Mucosa of rectum (tissue), 2 donors: Measurements from ENCODE around the gene EPOP.

ENCODE experiments used
- H3K27ac ChIP-seq, 2 donors: one replicate each; pipeline ENCODE4 v1.7.0; 2013; ENCODE audit warnings: inconsistent platforms in 2 of 2, low read depth in 2 of 2, low read length in 2 of 2
- H3K27me3 ChIP-seq, 2 donors: one replicate each; pipeline ENCODE4 v1.7.0; 2013; ENCODE audit warnings: low read length in 2 of 2; ENCODE audit not compliant: control insufficient read depth in 2 of 2, insufficient read depth in 2 of 2
- H3K36me3 ChIP-seq, 2 donors: one replicate each; pipeline ENCODE4 v1.7.0; 2013; ENCODE audit warnings: low read length in 2 of 2; ENCODE audit not compliant: control insufficient read depth in 2 of 2, insufficient read depth in 2 of 2
- H3K4me1 ChIP-seq, 2 donors: one replicate each; pipeline ENCODE4 v1.7.0; 2013; ENCODE audit warnings: low read length in 2 of 2, mild to moderate bottlenecking in 1 of 2; ENCODE audit not compliant: control insufficient read depth in 2 of 2, insufficient read depth in 2 of 2
- H3K4me3 ChIP-seq, 2 donors: one replicate each; pipeline ENCODE4 v1.7.0; 2013; ENCODE audit warnings: low read length in 2 of 2
- H3K9ac ChIP-seq, 2 donors: one replicate each; pipeline ENCODE4 v1.7.0; 2013; ENCODE audit warnings: low read length in 2 of 2, low read depth in 1 of 2, mild to moderate bottlenecking in 1 of 2
- H3K9me3 ChIP-seq, 2 donors: one replicate each; pipeline ENCODE4 v1.7.0; 2013; ENCODE audit warnings: low read length in 2 of 2; ENCODE audit not compliant: control insufficient read depth in 2 of 2
- donor health status: healthy.
- donor health status: Normal muscosa, but diverticular disease.

The EPOP gene

DNA sequence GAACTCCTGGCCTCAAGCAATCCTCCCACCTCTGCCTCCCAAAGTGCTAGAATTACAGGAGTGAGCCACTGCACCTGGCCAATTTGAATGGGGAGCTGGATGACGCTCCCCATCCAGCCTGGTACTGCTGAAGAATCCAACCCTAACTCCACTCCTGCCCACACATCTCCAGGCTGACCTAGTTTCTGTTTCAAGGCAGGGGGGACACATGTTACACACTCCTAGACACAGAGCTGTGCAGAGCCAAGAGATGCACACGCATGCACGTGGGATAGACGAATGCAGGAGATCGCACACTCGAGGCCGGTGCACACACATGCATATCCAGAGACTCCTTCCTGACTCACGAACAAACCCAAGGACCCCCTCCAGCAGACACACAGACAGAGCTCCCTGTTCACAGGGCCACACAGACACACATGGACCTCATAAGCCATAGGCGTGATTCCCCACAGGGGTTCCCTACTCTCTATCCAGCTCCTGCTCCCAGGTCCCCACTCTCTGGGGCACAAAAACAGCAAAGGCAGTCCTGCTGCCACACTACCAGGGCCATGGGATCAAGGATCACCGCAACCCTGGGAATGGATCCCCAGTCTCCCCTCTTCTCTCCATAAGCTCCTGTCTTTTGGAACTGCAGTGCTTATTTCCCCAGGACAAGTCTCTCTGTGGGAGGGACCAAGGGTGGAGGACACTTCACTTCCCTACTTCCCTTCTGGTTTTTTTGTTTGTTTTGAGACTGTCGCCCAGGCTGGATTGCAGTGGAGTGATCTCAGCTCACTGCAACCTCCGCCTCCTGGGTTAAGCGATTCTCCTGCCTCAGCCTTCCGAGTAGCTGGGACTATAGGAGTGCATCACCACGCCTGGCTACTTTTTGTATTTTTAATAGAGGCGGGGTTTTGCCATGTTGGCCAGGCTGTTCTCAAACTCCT is 14.4 kb downstream of the EPOP start:
- H3K4me3 ChIP-seq, result no peak overlapping the region
- no peaks in the 10 kb centered on the region for H3K9me3 ChIP-seq
- no peak overlapping the region for H3K9ac ChIP-seq
- no peaks in the 10 kb centered on the region for H3K36me3 ChIP-seq
- H3K27ac ChIP-seq, result no peak overlapping the region
- peaks cover 2 to 4% of the 10 kb centered on the region in 2 donors for H3K27me3 ChIP-seq
- H3K4me1 ChIP-seq, result peaks cover 2 to 4% of the 10 kb centered on the region in 2 donors

DNA sequence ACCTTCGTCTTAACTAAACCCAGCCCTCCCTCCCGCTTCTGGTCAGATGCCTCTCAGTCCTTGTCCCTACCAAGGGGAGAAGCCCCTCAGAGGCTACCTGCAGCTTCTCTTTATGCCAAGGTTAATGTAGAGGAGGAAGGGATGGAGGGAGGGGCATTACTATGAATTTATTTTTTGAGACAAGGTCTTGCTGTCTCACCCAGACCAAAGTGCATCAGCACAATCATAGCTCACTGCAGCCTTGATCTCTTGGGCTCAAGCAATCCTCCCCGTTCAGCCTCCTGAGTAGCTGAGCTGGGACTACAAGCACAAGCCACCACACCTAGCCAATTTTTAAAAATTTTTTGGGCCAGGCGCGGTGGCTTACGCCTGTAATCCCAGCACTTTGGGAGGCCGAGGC is 15.3 kb downstream of the EPOP start:
- Histone ChIP-seq H3K27me3 (peaks cover 2 to 11% of the 10 kb centered on the region in 2 donors), H3K4me1 (peaks cover 2 to 4% of the 10 kb centered on the region in 2 donors), H3K36me3 (no peaks in the 10 kb centered on the region), H3K27ac (no peak overlapping the region), H3K4me3 (no peak overlapping the region), H3K9ac (no peak overlapping the region), H3K9me3 (no peaks in the 10 kb centered on the region)

DNA sequence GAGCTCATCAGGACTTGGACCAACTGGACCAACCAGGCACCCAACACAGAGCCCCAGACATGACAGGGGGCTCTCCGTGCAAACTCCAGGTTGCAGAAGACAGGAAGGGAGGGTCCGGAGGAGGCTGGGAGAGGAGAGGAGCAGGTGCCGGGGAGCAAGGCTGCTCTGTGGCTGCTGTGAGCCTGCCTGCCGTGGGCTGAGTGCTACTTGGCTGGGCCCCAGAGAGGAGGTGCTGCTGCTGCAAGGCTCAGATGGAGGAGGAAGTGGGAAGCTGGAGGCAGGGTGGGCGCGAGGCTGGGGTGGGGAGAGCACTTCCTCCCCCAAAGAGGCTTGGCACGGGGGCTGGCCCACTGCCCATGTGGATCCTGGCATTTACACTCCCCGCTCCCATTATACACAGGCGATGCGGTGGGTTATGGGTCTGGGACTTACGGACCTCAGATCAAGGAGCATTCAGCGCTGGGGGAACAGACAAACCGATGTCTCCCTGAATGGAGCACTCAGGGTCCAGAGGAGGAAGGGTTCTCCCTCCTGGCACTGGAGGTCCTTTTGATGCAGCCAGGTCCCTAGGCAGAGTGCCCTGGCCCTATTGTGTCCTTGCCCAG is 15.9 kb downstream of the EPOP start:
- no peak overlapping the region for H3K27ac ChIP-seq

DNA sequence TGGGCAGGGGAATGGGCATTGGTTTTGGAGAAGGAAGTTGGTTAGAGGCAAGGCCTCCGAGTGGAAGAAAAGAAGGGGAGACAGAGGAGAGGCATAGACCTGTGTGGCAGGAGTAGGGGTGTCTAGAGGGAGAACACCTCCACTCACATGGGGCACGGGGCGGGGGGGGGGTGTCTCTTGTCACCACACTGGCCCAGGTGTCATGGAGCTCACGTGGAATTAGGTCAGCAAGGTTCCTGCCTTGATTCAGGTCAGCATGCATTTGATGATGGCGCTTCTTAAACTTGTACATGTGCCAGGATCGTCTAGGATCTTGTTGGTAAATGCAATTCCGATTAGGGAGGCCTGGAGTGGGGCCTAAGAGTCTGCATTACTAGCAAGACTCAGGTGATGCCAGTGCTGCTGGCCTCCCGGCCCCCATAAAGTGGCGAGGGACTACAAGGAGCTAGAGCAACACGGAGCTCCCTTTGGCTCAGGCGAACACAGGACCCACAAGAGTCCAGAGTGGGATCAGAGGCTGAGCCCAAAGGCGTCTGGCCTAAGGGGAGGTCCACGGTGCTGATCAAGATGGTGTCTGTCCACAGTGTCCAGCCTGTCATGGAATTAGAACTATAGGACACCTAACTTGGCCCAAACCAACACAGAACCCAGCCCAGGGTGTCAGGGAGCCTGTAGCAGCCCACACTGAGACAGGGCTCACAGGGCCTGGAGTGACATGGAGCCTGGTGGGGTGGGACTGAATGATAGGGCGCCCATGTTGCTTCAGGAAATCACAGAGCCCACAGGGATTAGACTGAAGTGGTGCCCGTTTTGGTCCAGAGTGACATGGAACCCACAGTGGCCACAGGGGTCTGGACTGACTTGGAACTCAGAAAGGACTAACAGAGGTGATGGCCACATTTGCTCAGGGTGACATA is 16.7 kb downstream of the EPOP start:
- peaks cover 2 to 4% of the 10 kb centered on the region in 2 donors for H3K4me1 ChIP-seq
- H3K9me3 ChIP-seq, result no peaks in the 10 kb centered on the region
- peaks cover 2 to 13% of the 10 kb centered on the region in 2 donors for H3K27me3 ChIP-seq
- H3K36me3 ChIP-seq, result no peaks in the 10 kb centered on the region
- no peak overlapping the region for H3K27ac ChIP-seq
- no peak overlapping the region for H3K4me3 ChIP-seq
- no peak overlapping the region for H3K9ac ChIP-seq

More for the DNA sequence above, 15.9 kb downstream of the EPOP start:
- H3K4me1 ChIP-seq, result peaks cover 2 to 4% of the 10 kb centered on the region in 2 donors
- H3K36me3 ChIP-seq, result no peaks in the 10 kb centered on the region
- no peak overlapping the region for H3K9ac ChIP-seq
- no peaks in the 10 kb centered on the region for H3K9me3 ChIP-seq
- no peak overlapping the region for H3K4me3 ChIP-seq
- peaks cover 2 to 11% of the 10 kb centered on the region in 2 donors for H3K27me3 ChIP-seq

DNA sequence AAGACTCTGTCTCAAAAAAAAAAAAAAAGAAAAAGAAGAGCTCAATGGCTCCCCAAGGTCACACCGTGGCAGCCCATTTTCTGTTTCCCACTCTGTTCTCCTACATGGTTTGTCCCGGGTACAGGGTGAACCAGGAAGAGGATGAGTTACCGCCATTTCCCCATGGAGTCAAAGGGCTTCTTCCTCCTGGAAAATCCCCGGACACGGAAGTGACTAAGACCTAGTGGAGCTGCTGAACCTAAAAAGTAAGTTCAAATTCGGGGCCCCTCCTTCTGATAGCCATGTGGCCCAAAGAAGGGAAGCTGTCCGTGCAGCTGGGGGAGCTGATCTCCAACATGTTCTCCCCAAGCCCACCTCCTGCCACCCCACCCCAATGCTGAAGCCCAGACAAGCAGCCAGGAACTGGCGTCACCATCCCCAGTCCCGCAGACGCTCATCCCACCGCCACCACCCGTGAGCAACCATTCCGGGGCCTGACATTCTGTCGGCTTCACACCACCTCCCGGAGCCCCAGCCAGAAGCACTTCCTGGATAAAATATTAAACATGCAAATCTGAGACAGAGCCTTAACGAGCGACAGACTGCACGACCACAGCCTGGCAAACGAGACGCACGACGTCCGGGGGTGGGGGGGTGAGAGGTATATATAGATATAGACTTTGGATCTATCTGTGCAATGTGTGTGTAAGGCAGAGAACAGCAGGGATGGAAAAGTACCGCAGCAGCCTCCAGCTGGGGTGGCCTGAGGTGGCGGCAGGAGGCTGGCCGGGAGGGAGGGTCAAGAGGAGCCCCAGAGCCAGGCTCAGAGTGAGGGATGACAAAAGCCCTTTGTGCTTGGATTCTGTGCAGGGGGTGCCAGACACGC is 17.6 kb downstream of the EPOP start:
- H3K36me3 ChIP-seq, result no peaks in the 10 kb centered on the region
- H3K4me1 ChIP-seq, result peaks cover 2 to 4% of the 10 kb centered on the region in 2 donors
- no peak overlapping the region for H3K27ac ChIP-seq
- H3K4me3 ChIP-seq, result no peak overlapping the region
- H3K27me3 ChIP-seq, result peaks cover 2 to 13% of the 10 kb centered on the region in 2 donors
- H3K9me3 ChIP-seq, result no peaks in the 10 kb centered on the region
- no peak overlapping the region for H3K9ac ChIP-seq

DNA sequence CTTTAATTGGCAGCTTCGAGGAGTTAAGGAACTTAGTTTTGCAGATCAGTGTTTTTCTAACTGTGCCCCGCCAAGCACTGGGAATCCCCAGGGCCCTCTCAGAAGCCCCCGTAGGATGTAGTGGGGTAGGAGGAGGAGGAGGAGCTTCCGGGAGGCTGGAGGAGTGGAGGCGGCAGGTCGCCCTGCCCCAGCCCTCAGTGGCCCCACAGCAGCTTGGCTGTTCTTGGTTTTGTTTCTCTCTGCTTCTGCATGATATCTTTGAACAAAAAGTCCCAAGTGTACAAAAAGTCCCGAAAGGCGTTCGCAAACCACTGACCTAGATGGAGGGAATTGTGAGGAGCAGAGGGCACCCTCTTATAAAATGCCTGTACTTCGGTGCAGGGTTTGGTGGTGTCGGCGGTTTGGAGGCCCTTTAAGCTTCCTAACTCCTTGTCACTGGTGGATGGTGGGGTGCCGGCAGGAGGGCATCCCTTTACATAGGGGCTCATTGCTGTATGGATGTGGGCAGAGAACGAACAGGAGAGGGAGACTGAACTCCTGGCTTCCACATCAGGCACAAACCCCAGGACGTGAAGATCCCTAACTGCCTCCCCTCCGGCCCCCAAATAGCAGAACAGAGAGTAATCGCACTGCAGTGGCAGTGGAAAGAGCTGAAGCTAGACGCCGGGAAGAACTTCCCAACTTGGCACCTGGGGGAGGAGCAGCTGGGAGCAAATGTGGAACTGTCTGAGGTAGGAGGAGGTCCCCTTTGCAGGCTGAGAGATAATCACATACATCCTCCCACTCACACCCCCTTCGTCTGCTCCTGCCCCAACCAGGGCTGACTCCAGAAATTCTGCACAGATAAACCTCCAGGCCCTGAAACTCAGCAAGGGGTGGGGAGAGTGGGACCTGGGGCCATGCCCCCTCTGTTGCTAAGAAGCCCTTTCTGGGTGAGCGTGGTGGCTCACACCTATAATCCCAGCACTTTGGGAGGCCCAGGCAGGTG is 20.1 kb downstream of the EPOP start:
- Histone ChIP-seq H3K9me3 (no peaks in the 10 kb centered on the region), H3K27ac (no peak overlapping the region), H3K4me1 (peaks cover 0 to 4% of the 10 kb centered on the region in 2 donors), H3K27me3 (peaks cover 2 to 13% of the 10 kb centered on the region in 2 donors), H3K9ac (no peak overlapping the region), H3K4me3 (no peak overlapping the region), H3K36me3 (no peaks in the 10 kb centered on the region)

DNA sequence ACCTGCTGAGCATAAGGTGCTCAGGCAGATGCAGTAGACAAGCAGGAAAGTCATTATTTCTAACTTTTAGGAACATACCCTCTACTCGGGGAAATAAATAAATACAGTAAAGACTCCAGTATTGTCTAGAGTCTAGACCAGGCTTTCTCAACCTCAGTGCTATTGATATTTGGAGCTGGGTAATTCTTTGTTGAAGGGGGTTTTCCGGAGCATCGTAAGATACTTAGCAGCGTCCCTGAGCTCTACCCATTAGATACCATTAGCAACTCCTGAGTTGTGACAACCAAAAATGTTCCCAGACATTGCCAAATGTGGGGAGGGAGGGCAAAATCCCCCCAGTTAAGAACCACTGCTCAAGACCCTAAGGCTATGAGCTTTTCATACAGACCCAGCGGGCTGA is 21.1 kb downstream of the EPOP start:
- Histone ChIP-seq H3K4me3 (no peak overlapping the region), H3K27ac (no peak overlapping the region), H3K4me1 (peaks cover 0 to 4% of the 10 kb centered on the region in 2 donors), H3K36me3 (no peaks in the 10 kb centered on the region), H3K9me3 (no peaks in the 10 kb centered on the region), H3K9ac (no peak overlapping the region), H3K27me3 (peaks cover 2 to 13% of the 10 kb centered on the region in 2 donors)

DNA sequence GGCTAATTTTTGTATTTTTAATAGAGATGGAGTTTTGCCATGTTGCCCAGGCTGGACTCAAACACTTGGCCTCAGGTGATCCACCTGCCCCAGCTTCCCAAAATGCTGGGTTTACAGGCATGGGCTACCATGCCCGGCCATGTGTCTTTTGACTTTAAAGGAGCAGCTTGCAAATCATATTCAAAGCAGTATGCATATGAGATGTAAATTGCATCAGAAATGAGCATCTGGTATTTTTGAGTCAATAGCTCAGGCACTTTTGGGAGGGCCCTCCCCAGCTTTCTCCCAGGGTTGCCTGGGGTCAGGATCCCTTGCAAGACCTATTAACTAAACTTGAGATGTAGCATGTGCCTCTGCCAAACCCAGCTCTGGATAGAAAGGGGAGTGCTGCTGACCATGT is 21.5 kb downstream of the EPOP start:
- Histone ChIP-seq H3K27ac (no peak overlapping the region), H3K27me3 (peaks cover 0 to 13% of the 10 kb centered on the region in 2 donors), H3K9ac (no peak overlapping the region), H3K36me3 (no peaks in the 10 kb centered on the region), H3K4me3 (no peak overlapping the region), H3K9me3 (no peaks in the 10 kb centered on the region), H3K4me1 (peaks cover 0 to 4% of the 10 kb centered on the region in 2 donors)
